Measurements from ENCODE around the gene DTNBP1. TPM values are rescaled to one million over a fixed set of nuclear protein-coding genes. Genes with fewer than 3 reads are reported as not detected.

Gene DTNBP1
- total and polyA plus RNA-seq, 2 of the 8 experiments (the other 6 are each of a cell fraction or from before 2014, with no cell fraction given) = 13.5 to 22.1 TPM

DNA sequence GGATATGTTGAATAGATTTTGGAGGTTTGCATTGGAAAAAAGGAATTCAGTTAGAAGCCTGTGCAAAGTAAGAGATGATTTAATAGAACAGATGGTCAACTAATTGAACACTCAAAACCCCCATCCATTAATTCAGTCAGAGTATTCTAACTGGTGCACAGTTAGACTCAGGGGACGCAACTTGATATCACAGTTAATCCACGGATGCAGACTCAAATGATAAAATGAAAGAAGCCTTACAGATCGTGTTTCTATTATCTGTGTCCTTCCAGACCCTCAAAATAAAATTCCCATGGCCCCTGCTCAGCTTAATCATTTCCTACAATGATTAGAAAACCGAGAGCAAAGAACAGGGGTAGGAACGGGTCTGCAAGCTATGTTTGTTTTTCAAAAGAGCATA is 45.4 kb upstream of the DTNBP1 start (continued):
- no peak for TF ChIP-seq SP4 (IDR thresholded peaks at IDR 0.05; ENCODE audit: low read length)
